ENCODE data around the gene RRAD. TPM values are rescaled to one million over a fixed set of nuclear protein-coding genes. Genes with fewer than 3 reads are reported as not detected.
"Not testable (repeated sequence)": the region's sequence is repeated elsewhere in the genome, so short reads cannot be mapped to it uniquely, and the experiment has no call there.

Gene RRAD
- 1.3 and 2.2 TPM in 2 replicates for total RNA-seq (2022)
- percentile 29 among the genes with signal in this experiment for Bru-seq, nascent RNA
- BruChase-seq, experiment 1, labeled RNA remaining after a 6-hour chase, result percentile 27 among the genes with signal in this experiment
- percentile 26 among the genes with signal in this experiment for BruChase-seq, experiment 2, labeled RNA remaining after a 2-hour chase
- long read RNA-seq, partial matches to known transcripts, result 0 of 6 reads
- long read RNA-seq, other reads (novel, unspliced or antisense), result 2 of 6 reads

GRCh38 chr16:66925322-66925840, at the start of gene RRAD:
TSS of gene RRAD (minus strand) at chr16:66925535. CDS start at chr16:66925179, 356 bp downstream.
- DNase-seq, result peak; percentile 29
- no TSS peak for BruUV-seq (replicated peaks)
- CTCF ChIA-PET, result interaction anchor here (0.6 to 4.1 kb wide), 4 partner anchors 30 to 541 kb away, joined by 3 to 23 read pairs (median 4); partner anchors contain the start of gene NAE1
- Mint-ChIP-seq H3K4me3 (ENCODE audit: low read depth, unreplicated experiment) (peak within 1 kb of the TSS; percentile 69), H3K4me1 (ENCODE audit: low read depth, unreplicated experiment) (peaks cover 41% of the 10 kb centered on the region), H3K36me3 (ENCODE audit: insufficient read depth, unreplicated experiment) (peaks cover 21% of the 10 kb centered on the region), H3K9me3 (ENCODE audit: low read depth, unreplicated experiment) (no peaks in the 10 kb centered on the region), H3K27me3 (ENCODE audit: unreplicated experiment) (peaks cover 35% of the 10 kb centered on the region), H3K27ac (ENCODE audit: unreplicated experiment) (peak within 1 kb of the TSS; percentile 55)
- no peak for TF ChIP-seq CTCF (IDR thresholded peaks at IDR 0.05; ENCODE audit: unreplicated experiment)
- intact Hi-C loops (cut with micrococcal nuclease; ENCODE audit: unreplicated experiment), result no loop called here

- CTCF ChIA-PET, result interaction anchor here (0.6 to 1.2 kb wide), 2 partner anchors 21 to 80 kb away, joined by 4 to 5 read pairs; no protein-coding TSS in a partner anchor
- not testable (repeated sequence) for H3K4me1 Mint-ChIP-seq (ENCODE audit: low read depth, unreplicated experiment); H3K4me3 Mint-ChIP-seq (ENCODE audit: low read depth, unreplicated experiment); DNase-seq; H3K36me3 Mint-ChIP-seq (ENCODE audit: insufficient read depth, unreplicated experiment); H3K9me3 Mint-ChIP-seq (ENCODE audit: low read depth, unreplicated experiment); H3K27ac Mint-ChIP-seq (ENCODE audit: unreplicated experiment); BruUV-seq (replicated peaks)
- intact Hi-C loops (cut with micrococcal nuclease; ENCODE audit: unreplicated experiment), result loop anchor here (5.0 kb wide), 2 partner anchors 42 to 177 kb away; partner anchors contain the start of gene B3GNT9
- peaks cover 44% of the 10 kb centered on the region for H3K27me3 Mint-ChIP-seq (ENCODE audit: unreplicated experiment)
Measured at GRCh38 chr16:66974932-66975246, 49.6 kb upstream of the RRAD start.

GRCh38 chr16:66974156-66974931, 49.0 kb upstream of the RRAD start:
- BruUV-seq (replicated peaks); H3K27ac Mint-ChIP-seq (ENCODE audit: unreplicated experiment); H3K4me1 Mint-ChIP-seq (ENCODE audit: low read depth, unreplicated experiment); DNase-seq; H3K4me3 Mint-ChIP-seq (ENCODE audit: low read depth, unreplicated experiment); intact Hi-C loops (cut with micrococcal nuclease; ENCODE audit: unreplicated experiment); H3K9me3 Mint-ChIP-seq (ENCODE audit: low read depth, unreplicated experiment); H3K36me3 Mint-ChIP-seq (ENCODE audit: insufficient read depth, unreplicated experiment): not testable (repeated sequence)
- CTCF ChIA-PET, result interaction anchor here (0.6 to 1.2 kb wide), 2 partner anchors 20 to 79 kb away, joined by 4 to 5 read pairs; no protein-coding TSS in a partner anchor
- peaks cover 50% of the 10 kb centered on the region for H3K27me3 Mint-ChIP-seq (ENCODE audit: unreplicated experiment)

- no TSS peak for BruUV-seq (replicated peaks)
- H3K4me3 Mint-ChIP-seq (ENCODE audit: low read depth, unreplicated experiment), result no peak overlapping the region
- no peaks in the 10 kb centered on the region for H3K9me3 Mint-ChIP-seq (ENCODE audit: low read depth, unreplicated experiment)
- no peak overlapping the region for H3K27ac Mint-ChIP-seq (ENCODE audit: unreplicated experiment)
- H3K27me3 Mint-ChIP-seq (ENCODE audit: unreplicated experiment), result peaks cover 52% of the 10 kb centered on the region
- H3K4me1 Mint-ChIP-seq (ENCODE audit: low read depth, unreplicated experiment), result no peaks in the 10 kb centered on the region
- intact Hi-C loops (cut with micrococcal nuclease; ENCODE audit: unreplicated experiment), result no loop called here
- no peak for DNase-seq
- TF ChIP-seq CTCF (IDR thresholded peaks at IDR 0.05; ENCODE audit: unreplicated experiment), result no peak
- no peaks in the 10 kb centered on the region for H3K36me3 Mint-ChIP-seq (ENCODE audit: insufficient read depth, unreplicated experiment)
- CTCF ChIA-PET, result no interaction called here
Measured at GRCh38 chr16:66973716-66974115, 48.4 kb upstream of the RRAD start.

- no peak overlapping the region for H3K4me3 Mint-ChIP-seq (ENCODE audit: low read depth, unreplicated experiment)
- intact Hi-C loops (cut with micrococcal nuclease; ENCODE audit: unreplicated experiment), result no loop called here
- no peak for DNase-seq
- H3K36me3 Mint-ChIP-seq (ENCODE audit: insufficient read depth, unreplicated experiment), result no peaks in the 10 kb centered on the region
- no peaks in the 10 kb centered on the region for H3K4me1 Mint-ChIP-seq (ENCODE audit: low read depth, unreplicated experiment)
- no peaks in the 10 kb centered on the region for H3K9me3 Mint-ChIP-seq (ENCODE audit: low read depth, unreplicated experiment)
- TF ChIP-seq CTCF (IDR thresholded peaks at IDR 0.05; ENCODE audit: unreplicated experiment), result no peak
- no peak overlapping the region for H3K27ac Mint-ChIP-seq (ENCODE audit: unreplicated experiment)
- H3K27me3 Mint-ChIP-seq (ENCODE audit: unreplicated experiment), result peaks cover 56% of the 10 kb centered on the region
- BruUV-seq (replicated peaks), result no TSS peak
- CTCF ChIA-PET, result interaction anchor here (0.6 kb wide), 1 partner anchor 193 kb away, joined by 4 read pairs; no protein-coding TSS in a partner anchor
Measured at GRCh38 chr16:66972983-66973382, 47.6 kb upstream of the RRAD start.
